HepG2 (cell line): ENCODE measurements around the gene SEMA7A. TPM values are rescaled to one million over a fixed set of nuclear protein-coding genes. Genes with fewer than 3 reads are reported as not detected.

ENCODE experiments used
- ASH2L ChIP-seq: fragments of 300-600, 200-600 bp; sonication (generic); IDR thresholded peaks from 2 replicates; pipeline ENCODE4 v1.7.0; 2017; ENCODE audit warnings: low read depth, mild to moderate bottlenecking, moderate library complexity, mixed read lengths, low read length; ENCODE audit not compliant: insufficient read length
- EED ChIP-seq: sonication (generic); formaldehyde crosslinking; IDR thresholded peaks from 2 replicates; pipeline ENCODE4 v1.5.0; 2020; ENCODE audit warnings: mild to moderate bottlenecking, missing genetic modification reagents
- KLF15 ChIP-seq: sonication (generic); formaldehyde crosslinking; IDR thresholded peaks from 2 replicates; pipeline ENCODE4 v1.8.1; 2023; ENCODE audit warnings: borderline replicate concordance, mild to moderate bottlenecking, inconsistent platforms, missing genetic modification reagents, mixed read lengths
- KMT2A ChIP-seq: sonication (generic); formaldehyde crosslinking; IDR thresholded peaks from 2 replicates; pipeline ENCODE4 v1.4.0; 2020; ENCODE audit warnings: missing genetic modification reagents
- NFRKB ChIP-seq: fragments of 450-650 bp; IDR thresholded peaks from 2 replicates; pipeline ENCODE4 v1.6.1; 2017
- NR2F2 ChIP-seq: IDR thresholded peaks from 2 replicates; pipeline ENCODE4 v1.6.1; 2012; ENCODE audit warnings: low read depth, inconsistent platforms, borderline replicate concordance
- ONECUT2 ChIP-seq: sonication (generic); formaldehyde crosslinking; IDR thresholded peaks from 2 replicates; pipeline ENCODE4 v1.4.0; 2020; ENCODE audit warnings: missing genetic modification reagents
- RAD51 ChIP-seq: fragments of 450-650 bp; IDR thresholded peaks from 2 replicates; pipeline ENCODE4 v1.6.1; 2016; ENCODE audit warnings: borderline replicate concordance
- RXRA ChIP-seq: sonication (generic); formaldehyde crosslinking; IDR thresholded peaks from 2 replicates; pipeline ENCODE4 v1.5.1; 2020; ENCODE audit warnings: missing genetic modification reagents
- SP1 ChIP-seq, 2 experiments: fragments of 450-650 bp in 1 of 2; sonication (generic) in 1 of 2; formaldehyde crosslinking in 1 of 2; IDR thresholded peaks; 2 replicates each; pipeline versions ENCODE4 v1.4.0 to v1.6.1; 2016 to 2020; ENCODE audit warnings: missing genetic modification reagents in 1 of 2
- ZMYM2 ChIP-seq: sonication (generic); formaldehyde crosslinking; IDR thresholded peaks from 2 replicates; pipeline ENCODE4 v1.8.0; 2022; ENCODE audit warnings: mild to moderate bottlenecking, missing genetic modification reagents
- ZNF124 ChIP-seq: sonication (generic); formaldehyde crosslinking; IDR thresholded peaks from 2 replicates; pipeline ENCODE4 v1.4.0; 2020; ENCODE audit warnings: missing genetic modification reagents
- ZNF451 ChIP-seq: sonication (generic); formaldehyde crosslinking; IDR thresholded peaks from 2 replicates; pipeline ENCODE4 v1.5.0; 2020; ENCODE audit warnings: mild to moderate bottlenecking, missing genetic modification reagents
- ZNF546 ChIP-seq: sonication (generic); formaldehyde crosslinking; conservative IDR thresholded peaks from 2 replicates; pipeline ENCODE4 v1.8.1; 2023; ENCODE audit warnings: mild to moderate bottlenecking, missing genetic modification reagents
- ZNF567 ChIP-seq: sonication (generic); formaldehyde crosslinking; IDR thresholded peaks from 2 replicates; pipeline ENCODE4 v1.8.1; 2023; ENCODE audit warnings: mild to moderate bottlenecking, missing genetic modification reagents, borderline replicate concordance
- ZNF570 ChIP-seq: sonication (generic); formaldehyde crosslinking; IDR thresholded peaks from 2 replicates; pipeline ENCODE4 v1.4.0; 2020; ENCODE audit warnings: mild to moderate bottlenecking, missing genetic modification reagents, borderline replicate concordance
- ZNF781 ChIP-seq: sonication (generic); formaldehyde crosslinking; IDR thresholded peaks from 2 replicates; pipeline ENCODE4 v1.5.1; 2020; ENCODE audit warnings: borderline replicate concordance, mild to moderate bottlenecking, missing genetic modification reagents; ENCODE audit errors: not compliant biosample characterization
- ZZZ3 ChIP-seq: sonication (generic); formaldehyde crosslinking; IDR thresholded peaks from 2 replicates; pipeline ENCODE4 v1.4.0; 2020; ENCODE audit warnings: missing genetic modification reagents, mild to moderate bottlenecking, borderline replicate concordance
- polyA plus RNA-seq, 8 experiments: library from polyadenylated mRNA; depleted of rRNA in 3 of 8; stranded (reverse) in 7 of 8; unstranded in 1 of 8; fragments of >200 nt; fragmentation: Illumina TruSeq in 4 of 8; extraction: Trizol in 4 of 8; gene quantifications; 2 replicates each; pipeline versions ENCODE4 v1.2.1 to v1.2.3, GENCODE V29; 2011 to 2016; ENCODE audit warnings: low read depth in 4 of 8, missing spikeins in 1 of 8, mixed read lengths in 1 of 8; ENCODE audit not compliant: insufficient read depth in 1 of 8
- total RNA-seq, 5 experiments: library from RNA; depleted of rRNA; stranded (reverse); fragments of >200 nt; fragmentation: Illumina TruSeq; extraction: Trizol; gene quantifications; 2 replicates each; pipeline ENCODE4 v1.2.3, GENCODE V29; 2016; ENCODE audit warnings: low read depth in 1 of 5
- TF ChIP-seq, protein P1 (sequence below): sonication (generic); formaldehyde crosslinking; IDR thresholded peaks from 2 replicates; pipeline ENCODE4 v1.9.0; 2021; ENCODE audit warnings: missing genetic modification reagents, mild to moderate bottlenecking, borderline replicate concordance
- TF ChIP-seq, protein P2 (sequence below): sonication (generic); formaldehyde crosslinking; IDR thresholded peaks from 2 replicates; pipeline ENCODE4 v1.5.1; 2020; ENCODE audit warnings: missing genetic modification reagents, mild to moderate bottlenecking, borderline replicate concordance
- TF ChIP-seq, protein P3 (sequence below): sonication (generic); formaldehyde crosslinking; IDR thresholded peaks from 2 replicates; pipeline ENCODE4 v1.8.1; 2023; ENCODE audit warnings: missing genetic modification reagents, inconsistent platforms, borderline replicate concordance
- TF ChIP-seq, protein P4 (sequence below): sonication (generic); formaldehyde crosslinking; IDR thresholded peaks from 2 replicates; pipeline ENCODE4 v1.5.0; 2020; ENCODE audit warnings: missing genetic modification reagents
- TF ChIP-seq, protein P5 (sequence below): sonication (generic); formaldehyde crosslinking; conservative IDR thresholded peaks from 2 replicates; pipeline ENCODE4 v1.8.0; 2022; ENCODE audit warnings: mild to moderate bottlenecking, moderate library complexity, missing genetic modification reagents

Gene SEMA7A
- total and polyA plus RNA-seq, 2 of the 13 experiments (the other 11 are each of a cell fraction or from before 2014, with no cell fraction given), result 9.0 to 15.8 TPM

DNA sequence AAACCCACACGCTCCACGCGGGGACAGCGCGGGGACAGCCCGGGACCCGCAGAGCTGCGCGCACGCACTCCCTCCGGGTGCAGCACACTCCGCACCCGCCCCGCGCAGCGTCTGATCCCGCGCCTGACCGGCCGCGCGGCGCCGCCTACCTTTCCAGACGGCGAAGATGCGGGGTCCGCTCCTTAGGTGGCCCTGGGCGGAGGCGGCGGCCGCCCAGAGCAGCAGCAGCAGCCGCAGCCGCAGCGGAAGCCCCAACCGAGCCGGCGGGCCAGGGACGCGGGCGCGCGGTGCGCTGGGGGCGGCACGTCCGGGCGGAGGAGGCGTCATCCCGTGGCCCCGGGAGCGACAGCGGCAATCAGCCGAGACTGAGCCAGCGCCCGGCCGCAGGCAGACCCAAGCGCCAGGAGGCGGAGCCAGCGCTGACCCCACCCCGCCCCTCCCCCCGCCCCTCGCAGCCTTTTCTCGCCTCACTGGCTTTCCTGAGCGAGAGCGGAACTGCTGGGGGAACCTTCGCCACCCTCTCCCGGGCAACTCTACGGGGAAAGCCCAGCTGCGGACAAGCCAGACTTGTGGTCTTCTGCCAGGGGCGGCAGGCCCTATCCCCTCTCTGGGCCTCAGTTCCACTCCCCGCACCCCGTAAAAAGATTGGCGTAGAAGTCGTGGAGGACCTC is at the start of gene SEMA7A (continued):
- 0 out of 2 replicates have a peak, but pooled peaks have one; percentile 77 for TF ChIP-seq ZNF546 (CRISPR knock-in tag)
- TF ChIP-seq KLF15 (CRISPR knock-in tag), result no peak
- no peak for TF ChIP-seq ZNF451 (CRISPR knock-in tag)
- peak; percentile 36; the same call in 1 of the 2 replicates for TF ChIP-seq ZZZ3 (CRISPR knock-in tag)
- no peak for TF ChIP-seq ZNF570 (CRISPR knock-in tag)
- TF ChIP-seq ONECUT2 (CRISPR knock-in tag), result no peak
- TF ChIP-seq, protein P1, sequence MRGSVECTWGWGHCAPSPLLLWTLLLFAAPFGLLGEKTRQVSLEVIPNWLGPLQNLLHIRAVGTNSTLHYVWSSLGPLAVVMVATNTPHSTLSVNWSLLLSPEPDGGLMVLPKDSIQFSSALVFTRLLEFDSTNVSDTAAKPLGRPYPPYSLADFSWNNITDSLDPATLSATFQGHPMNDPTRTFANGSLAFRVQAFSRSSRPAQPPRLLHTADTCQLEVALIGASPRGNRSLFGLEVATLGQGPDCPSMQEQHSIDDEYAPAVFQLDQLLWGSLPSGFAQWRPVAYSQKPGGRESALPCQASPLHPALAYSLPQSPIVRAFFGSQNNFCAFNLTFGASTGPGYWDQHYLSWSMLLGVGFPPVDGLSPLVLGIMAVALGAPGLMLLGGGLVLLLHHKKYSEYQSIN (CRISPR knock-in tag), result no peak
- TF ChIP-seq EED (CRISPR knock-in tag), result peak; percentile 79; the same call in 1 of the 2 replicates
- TF ChIP-seq, protein P2, sequence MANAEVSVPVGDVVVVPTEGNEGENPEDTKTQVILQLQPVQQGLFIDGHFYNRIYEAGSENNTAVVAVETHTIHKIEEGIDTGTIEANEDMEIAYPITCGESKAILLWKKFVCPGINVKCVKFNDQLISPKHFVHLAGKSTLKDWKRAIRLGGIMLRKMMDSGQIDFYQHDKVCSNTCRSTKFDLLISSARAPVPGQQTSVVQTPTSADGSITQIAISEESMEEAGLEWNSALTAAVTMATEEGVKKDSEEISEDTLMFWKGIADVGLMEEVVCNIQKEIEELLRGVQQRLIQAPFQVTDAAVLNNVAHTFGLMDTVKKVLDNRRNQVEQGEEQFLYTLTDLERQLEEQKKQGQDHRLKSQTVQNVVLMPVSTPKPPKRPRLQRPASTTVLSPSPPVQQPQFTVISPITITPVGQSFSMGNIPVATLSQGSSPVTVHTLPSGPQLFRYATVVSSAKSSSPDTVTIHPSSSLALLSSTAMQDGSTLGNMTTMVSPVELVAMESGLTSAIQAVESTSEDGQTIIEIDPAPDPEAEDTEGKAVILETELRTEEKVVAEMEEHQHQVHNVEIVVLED (CRISPR knock-in tag), result peak; percentile 20; the same call in 1 of the 2 replicates
- TF ChIP-seq NFRKB, result no peak
- TF ChIP-seq, protein P3, sequence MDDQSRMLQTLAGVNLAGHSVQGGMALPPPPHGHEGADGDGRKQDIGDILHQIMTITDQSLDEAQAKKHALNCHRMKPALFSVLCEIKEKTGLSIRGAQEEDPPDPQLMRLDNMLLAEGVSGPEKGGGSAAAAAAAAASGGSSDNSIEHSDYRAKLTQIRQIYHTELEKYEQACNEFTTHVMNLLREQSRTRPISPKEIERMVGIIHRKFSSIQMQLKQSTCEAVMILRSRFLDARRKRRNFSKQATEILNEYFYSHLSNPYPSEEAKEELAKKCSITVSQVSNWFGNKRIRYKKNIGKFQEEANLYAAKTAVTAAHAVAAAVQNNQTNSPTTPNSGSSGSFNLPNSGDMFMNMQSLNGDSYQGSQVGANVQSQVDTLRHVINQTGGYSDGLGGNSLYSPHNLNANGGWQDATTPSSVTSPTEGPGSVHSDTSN (CRISPR knock-in tag), result no peak
- TF ChIP-seq, protein P4, sequence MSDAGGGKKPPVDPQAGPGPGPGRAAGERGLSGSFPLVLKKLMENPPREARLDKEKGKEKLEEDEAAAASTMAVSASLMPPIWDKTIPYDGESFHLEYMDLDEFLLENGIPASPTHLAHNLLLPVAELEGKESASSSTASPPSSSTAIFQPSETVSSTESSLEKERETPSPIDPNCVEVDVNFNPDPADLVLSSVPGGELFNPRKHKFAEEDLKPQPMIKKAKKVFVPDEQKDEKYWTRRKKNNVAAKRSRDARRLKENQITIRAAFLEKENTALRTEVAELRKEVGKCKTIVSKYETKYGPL (CRISPR knock-in tag), result no peak
- TF ChIP-seq, protein P5, sequence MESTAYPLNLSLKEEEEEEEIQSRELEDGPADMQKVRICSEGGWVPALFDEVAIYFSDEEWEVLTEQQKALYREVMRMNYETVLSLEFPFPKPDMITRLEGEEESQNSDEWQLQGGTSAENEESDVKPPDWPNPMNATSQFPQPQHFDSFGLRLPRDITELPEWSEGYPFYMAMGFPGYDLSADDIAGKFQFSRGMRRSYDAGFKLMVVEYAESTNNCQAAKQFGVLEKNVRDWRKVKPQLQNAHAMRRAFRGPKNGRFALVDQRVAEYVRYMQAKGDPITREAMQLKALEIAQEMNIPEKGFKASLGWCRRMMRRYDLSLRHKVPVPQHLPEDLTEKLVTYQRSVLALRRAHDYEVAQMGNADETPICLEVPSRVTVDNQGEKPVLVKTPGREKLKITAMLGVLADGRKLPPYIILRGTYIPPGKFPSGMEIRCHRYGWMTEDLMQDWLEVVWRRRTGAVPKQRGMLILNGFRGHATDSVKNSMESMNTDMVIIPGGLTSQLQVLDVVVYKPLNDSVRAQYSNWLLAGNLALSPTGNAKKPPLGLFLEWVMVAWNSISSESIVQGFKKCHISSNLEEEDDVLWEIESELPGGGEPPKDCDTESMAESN (CRISPR knock-in tag), result no peak
- no peak for TF ChIP-seq NR2F2
- peak; percentile 22; the same call in 1 of the 2 replicates for TF ChIP-seq ZNF567 (CRISPR knock-in tag)
- 0 out of 2 replicates have a peak, but pooled peaks have one; percentile 26 for TF ChIP-seq KMT2A (CRISPR knock-in tag)
- no peak for TF ChIP-seq RXRA (CRISPR knock-in tag)
- TF ChIP-seq ZNF781 (CRISPR knock-in tag), result no peak
- peak; percentile 16 for TF ChIP-seq ASH2L
- TF ChIP-seq RAD51, result no peak
- TF ChIP-seq ZMYM2 (CRISPR knock-in tag), result no peak
- no peak for TF ChIP-seq ZNF124
- no peak for TF ChIP-seq SP1 (IDR thresholded peaks at IDR 0.05)
- TF ChIP-seq SP1 (CRISPR knock-in tag; IDR thresholded peaks at IDR 0.05), result peak; percentile 54; the same call in 1 of the 2 replicates
